Progenitor cell of endocrine pancreas (in vitro differentiated cells): ENCODE data around the gene KRT79. TPM values are rescaled to one million over a fixed set of nuclear protein-coding genes. Genes with fewer than 3 reads are reported as not detected.

Experiments
- DNase-seq: peaks from one replicate; pipeline ENCODE4 v3.0.0; 2021; ENCODE audit warnings: low spot score; ENCODE audit not compliant: unreplicated experiment
- H3K27ac Mint-ChIP-seq: 2 replicates; pipeline ENCODE4 v1.8.0; 2021; ENCODE audit warnings: mild to moderate bottlenecking, moderate library complexity, mixed read lengths
- H3K27me3 Mint-ChIP-seq: 2 replicates; pipeline ENCODE4 v1.8.0; 2021; ENCODE audit warnings: mixed read lengths
- H3K36me3 Mint-ChIP-seq: 2 replicates; pipeline ENCODE4 v1.8.0; 2022; ENCODE audit warnings: mixed read lengths; ENCODE audit not compliant: insufficient read depth
- H3K4me1 Mint-ChIP-seq: 2 replicates; pipeline ENCODE4 v1.8.0; 2021; ENCODE audit warnings: low read depth, mixed read lengths
- H3K4me3 Mint-ChIP-seq: 2 replicates; pipeline ENCODE4 v1.8.0; 2021; ENCODE audit warnings: low read depth, mild to moderate bottlenecking, moderate library complexity, mixed read lengths
- H3K9me3 Mint-ChIP-seq: 2 replicates; pipeline ENCODE4 v1.8.0; 2021; ENCODE audit warnings: low read depth, mixed read lengths
- CTCF ChIP-seq: fragments of 200-600 bp; sonication (generic); IDR thresholded peaks from one replicate; pipeline ENCODE4 v1.5.0; 2021; ENCODE audit warnings: antibody characterized with exemption, mild to moderate bottlenecking; ENCODE audit not compliant: unreplicated experiment
- total RNA-seq: library from RNA; stranded (reverse); gene quantifications from 2 replicates; pipeline ENCODE4 v1.2.1, GENCODE V29; 2021

KRT79 gene
- total RNA-seq, 1 donor from 2014 or later, result not detected

GRCh38 chr12:52808573-52809160, 25.4 kb downstream of the KRT79 start:
- no peaks in the 10 kb centered on the region for H3K9me3 Mint-ChIP-seq
- H3K27ac Mint-ChIP-seq, result no peak overlapping the region
- TF ChIP-seq CTCF, result no peak
- H3K4me3 Mint-ChIP-seq, result no peak overlapping the region
- H3K4me1 Mint-ChIP-seq, result peaks cover 3% of the 10 kb centered on the region
- no peak for DNase-seq
- H3K36me3 Mint-ChIP-seq, result no peaks in the 10 kb centered on the region
- peaks cover 57% of the 10 kb centered on the region for H3K27me3 Mint-ChIP-seq

- H3K36me3 Mint-ChIP-seq, result no peaks in the 10 kb centered on the region
- peaks cover 61% of the 10 kb centered on the region for H3K27me3 Mint-ChIP-seq
- H3K4me3 Mint-ChIP-seq, result no peak overlapping the region
- H3K9me3 Mint-ChIP-seq, result no peaks in the 10 kb centered on the region
- no peak for TF ChIP-seq CTCF
- H3K4me1 Mint-ChIP-seq, result no peaks in the 10 kb centered on the region
- DNase-seq, result no peak
- H3K27ac Mint-ChIP-seq, result no peak overlapping the region
Observed at GRCh38 chr12:52807544-52808470, 26.3 kb downstream of the KRT79 start.

GRCh38 chr12:52806821-52807543, 27.1 kb downstream of the KRT79 start:
- TF ChIP-seq CTCF, result no peak
- H3K27ac Mint-ChIP-seq, result no peak overlapping the region

GRCh38 chr12:52806169-52806811, 27.8 kb downstream of the KRT79 start:
- H3K27ac Mint-ChIP-seq, result no peak overlapping the region

More at GRCh38 chr12:52806821-52807543, 27.1 kb downstream of the KRT79 start:
- no peak overlapping the region for H3K4me3 Mint-ChIP-seq
- H3K4me1 Mint-ChIP-seq, result no peaks in the 10 kb centered on the region
- H3K9me3 Mint-ChIP-seq, result no peaks in the 10 kb centered on the region
- DNase-seq, result no peak
- peaks cover 60% of the 10 kb centered on the region for H3K27me3 Mint-ChIP-seq
- H3K36me3 Mint-ChIP-seq, result no peaks in the 10 kb centered on the region

More at GRCh38 chr12:52806169-52806811, 27.8 kb downstream of the KRT79 start:
- Mint-ChIP-seq H3K36me3 (no peaks in the 10 kb centered on the region), H3K4me3 (no peak overlapping the region), H3K9me3 (no peaks in the 10 kb centered on the region), H3K4me1 (no peaks in the 10 kb centered on the region), H3K27me3 (peaks cover 57% of the 10 kb centered on the region)
- DNase-seq, result no peak
- no peak for TF ChIP-seq CTCF
